ENCODE results near the gene TF.

TF gene

DNA sequence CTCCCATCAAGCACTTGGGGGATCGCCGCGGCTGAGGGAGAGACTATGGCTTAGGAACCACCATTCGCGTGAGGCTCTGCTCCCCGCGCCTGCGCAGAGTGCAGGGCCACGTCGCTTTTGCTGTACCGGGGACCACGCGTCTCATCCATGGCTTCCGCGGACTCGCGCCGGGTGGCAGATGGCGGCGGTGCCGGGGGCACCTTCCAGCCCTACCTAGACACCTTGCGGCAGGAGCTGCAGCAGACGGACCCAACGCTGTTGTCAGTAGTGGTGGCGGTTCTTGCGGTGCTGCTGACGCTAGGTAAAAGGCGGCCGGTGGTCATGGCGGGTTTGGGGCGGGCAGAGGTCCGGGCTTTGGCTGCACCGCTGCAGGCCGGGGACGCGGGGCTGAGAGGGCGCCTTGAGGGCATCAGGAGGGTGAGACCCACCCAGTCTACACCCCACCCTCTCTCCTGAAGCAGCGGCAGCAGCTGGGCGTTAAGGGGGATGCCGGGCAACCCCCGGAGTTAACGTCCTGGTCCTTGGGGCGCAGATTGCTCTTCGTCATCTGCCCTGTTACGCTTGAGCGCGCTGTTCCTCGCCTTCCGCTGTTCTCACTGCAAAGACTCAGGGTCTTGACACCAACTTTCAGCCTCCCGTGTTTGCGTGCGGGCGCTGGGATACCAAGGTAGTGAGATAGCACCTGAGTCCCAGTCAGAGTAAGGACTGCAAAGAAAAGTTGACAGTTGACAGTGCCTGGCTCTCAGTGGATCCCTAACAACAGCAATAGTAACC is 59.7 kb downstream of the TF start, which contains the start of gene SRPRB:
SRPRB (plus strand) TSS at position 114 of the 774 bp plus-strand sequence; CDS start at position 148, 34 bp downstream.
- peak; percentile 89 to 95 (median 94) for DNase-seq (ENCODE audit: low read depth in 3 of 3)

DNA sequence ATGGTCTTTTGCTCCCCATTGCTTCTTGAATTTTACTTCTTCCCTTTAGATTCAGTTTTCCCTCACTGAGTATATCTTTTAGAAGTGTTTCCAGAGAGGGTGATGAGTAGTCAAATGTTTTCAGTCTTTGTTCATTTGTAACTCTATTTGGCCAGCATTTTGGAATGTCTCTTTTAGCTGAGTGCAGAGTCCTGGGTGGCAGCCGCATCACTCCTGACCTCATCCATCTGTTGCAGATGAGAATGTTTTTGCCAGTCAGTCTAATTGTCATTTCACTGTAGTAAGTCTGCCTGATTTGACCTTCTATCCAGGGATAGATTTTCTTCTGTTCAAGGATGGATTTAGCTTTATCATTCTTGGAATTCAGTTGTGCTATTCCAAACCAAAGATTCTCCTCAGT is 66.7 kb downstream of the TF start:
- DNase-seq (ENCODE audit: low read depth in 3 of 3): no peak

DNA sequence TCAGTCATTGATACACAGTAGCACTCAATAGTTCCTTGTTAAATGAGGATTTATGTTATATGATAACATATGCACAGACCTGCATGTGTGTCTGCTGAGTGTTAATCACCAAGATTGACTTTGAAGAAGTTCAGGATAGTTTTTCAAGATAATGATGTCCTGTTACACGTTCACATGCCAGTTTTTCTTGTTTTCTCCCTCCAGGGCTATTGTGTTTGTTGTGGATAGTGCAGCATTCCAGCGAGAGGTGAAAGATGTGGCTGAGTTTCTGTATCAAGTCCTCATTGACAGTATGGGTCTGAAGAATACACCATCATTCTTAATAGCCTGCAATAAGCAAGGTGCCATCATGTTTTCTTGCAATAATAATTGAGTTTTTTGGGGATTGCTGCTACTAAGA is 69.2 kb downstream of the TF start:
- DNase-seq (ENCODE audit: low read depth in 3 of 3): no peak

DNA sequence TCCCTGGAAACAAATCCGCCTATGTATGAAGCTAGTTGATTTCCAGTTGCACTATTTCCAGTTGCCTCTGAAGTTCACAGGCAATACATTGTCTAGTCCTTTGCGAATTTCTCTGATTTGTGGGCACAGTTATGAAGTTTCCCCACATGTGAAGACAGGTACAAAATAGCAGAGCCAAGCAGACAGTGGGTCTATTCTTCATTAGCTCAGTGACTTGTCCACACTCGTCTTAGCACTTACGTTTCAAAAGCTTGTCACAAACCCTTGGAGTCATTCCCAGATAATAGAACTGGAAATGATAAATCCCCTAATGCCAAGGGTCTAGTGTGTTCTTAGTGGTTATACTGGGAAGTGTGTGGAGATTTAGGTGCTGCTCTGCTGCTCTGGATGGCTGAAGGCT is 73.9 kb downstream of the TF start:
- DNase-seq (ENCODE audit: low read depth in 3 of 3): no peak

DNA sequence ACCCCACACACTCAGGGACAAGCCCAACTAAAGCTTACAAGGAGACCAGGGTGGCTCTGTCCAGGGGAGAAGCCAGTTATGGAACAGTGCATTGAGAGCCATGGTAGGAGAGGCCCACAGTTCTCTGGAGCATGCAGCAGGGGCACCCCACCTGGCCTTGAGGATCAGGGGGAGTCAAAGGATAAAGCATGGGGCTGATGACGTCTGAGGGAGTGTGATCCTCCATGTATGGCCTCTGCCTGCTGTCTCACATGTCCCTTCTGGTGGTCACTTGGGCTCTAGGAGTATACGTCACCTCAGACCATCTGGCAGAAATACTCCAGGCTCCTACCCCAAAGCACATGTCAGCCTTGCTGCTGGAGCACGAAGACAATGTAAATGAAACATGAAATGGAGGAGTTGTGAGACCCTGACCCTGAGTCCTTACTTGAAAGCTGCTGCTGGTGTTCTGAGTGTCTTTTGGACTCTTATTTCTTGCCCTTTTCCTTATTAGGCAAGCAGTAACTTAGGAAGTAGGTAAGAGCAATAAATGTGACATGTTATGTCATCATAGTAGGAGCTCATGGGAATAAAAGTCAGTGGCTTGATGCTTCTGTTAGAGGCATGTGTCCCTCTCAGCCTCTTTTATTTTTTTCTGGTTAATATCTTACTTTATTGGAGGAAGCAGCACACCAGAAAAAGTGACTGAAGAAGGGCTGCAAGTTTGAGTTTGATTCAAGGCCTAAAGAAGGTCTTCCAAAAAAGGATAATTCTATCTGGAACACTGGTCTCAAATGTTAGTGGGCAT is 74.9 kb downstream of the TF start:
- no peak for DNase-seq (ENCODE audit: low read depth in 3 of 3)

DNA sequence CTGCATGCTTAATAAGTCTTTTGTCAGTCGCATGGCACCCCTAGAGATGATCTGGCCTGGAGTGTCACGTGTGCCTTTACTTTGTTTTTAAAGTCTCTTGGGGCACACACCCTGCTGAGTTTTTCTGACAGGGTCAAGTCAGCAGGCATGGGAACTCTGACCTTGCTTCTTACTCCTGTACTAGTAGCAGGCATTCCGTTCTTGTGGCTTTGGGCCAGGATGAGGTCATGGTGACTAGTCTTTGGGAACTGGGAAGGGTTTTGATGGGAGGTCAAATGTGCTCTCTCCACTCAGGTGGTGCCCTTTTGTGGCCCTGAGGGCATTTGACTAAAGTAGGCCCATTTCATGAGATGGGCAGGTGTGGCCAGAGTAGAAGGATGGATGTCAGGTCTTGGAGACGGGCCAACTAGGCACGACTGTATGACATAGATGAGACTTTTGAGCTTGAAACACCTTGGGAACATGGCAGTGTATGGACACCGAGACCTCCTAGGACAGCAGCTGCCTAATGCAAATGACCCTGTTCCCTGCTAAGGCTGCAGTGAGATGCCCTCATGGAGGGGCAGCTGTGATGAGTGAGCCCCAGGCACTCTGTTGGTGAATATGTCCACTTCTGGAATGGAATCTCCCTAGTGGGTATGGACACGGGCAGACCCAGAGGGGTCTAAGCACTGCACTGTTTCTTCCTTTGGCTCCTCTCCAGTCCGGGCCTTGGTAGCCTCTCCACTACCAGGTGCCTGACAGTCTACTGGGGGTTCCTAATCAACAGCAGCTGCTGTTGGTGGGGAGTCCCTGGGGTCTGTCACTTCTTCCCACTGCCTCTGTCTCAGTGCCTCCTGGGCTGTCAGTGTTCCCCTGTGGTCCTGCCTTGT is 75.8 kb downstream of the TF start:
- no peak for DNase-seq (ENCODE audit: low read depth in 3 of 3)

DNA sequence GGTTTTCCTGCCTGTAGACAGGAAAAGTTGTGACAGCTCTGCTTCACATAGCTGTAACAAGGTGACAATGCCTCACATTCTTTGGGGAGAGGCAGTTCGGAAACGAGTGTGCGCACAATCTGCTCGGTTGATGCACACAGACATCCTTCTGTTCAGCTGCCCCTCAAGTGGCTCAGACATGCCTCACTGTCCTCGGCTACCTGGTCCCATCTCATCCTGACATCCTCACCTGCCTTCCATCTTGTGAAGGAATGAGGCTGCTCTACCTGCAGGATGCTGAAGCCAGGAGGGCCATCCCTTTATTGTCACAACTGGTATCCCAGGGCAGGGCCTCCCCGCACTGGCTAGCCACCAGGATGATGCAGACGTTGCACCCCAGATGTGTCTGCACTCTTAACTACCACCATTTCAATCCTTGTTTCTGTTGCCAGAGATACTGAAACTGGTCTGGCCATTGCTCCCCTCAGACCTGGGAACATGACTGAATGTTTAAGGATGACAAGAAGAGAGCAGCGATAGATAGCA is 78.8 kb downstream of the TF start:
- DNase-seq (ENCODE audit: low read depth in 3 of 3): no peak

DNA sequence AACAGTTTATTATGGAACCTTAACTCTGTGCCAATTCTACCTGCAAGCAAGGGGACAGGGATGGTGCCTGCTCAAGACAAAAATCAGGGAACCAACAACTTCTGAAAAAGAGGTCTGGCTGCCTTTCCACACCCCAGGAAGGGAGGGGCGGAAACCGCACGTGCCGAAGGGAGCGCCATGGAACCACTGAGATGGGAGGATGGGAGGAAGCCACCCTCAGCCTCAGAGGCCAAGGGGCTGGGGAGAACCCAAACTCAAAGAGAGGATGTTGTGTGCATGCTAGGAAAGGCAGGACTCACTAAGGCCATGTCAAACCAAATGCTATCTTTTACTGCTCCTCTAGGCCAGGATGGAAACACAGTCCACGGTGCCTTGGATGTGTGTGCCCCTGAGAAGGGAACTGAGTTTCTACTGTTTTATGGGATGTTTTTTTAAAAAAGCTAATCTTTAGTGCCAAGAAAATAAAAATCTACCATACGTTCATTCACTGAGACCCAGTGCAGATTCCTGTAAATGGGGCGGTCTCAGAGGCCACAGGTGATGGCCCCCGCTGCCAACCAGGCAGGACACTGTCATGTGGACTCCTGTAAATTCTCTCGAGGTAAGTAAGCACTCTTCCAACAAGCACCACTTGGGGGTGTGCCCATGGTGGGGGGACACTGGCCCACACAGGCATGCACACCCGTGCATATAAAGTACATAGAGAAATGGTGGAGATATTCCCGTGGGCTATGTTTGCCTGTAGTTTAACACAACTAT is 80.0 kb downstream of the TF start:
- DNase-seq (ENCODE audit: low read depth in 3 of 3): no peak

DNA sequence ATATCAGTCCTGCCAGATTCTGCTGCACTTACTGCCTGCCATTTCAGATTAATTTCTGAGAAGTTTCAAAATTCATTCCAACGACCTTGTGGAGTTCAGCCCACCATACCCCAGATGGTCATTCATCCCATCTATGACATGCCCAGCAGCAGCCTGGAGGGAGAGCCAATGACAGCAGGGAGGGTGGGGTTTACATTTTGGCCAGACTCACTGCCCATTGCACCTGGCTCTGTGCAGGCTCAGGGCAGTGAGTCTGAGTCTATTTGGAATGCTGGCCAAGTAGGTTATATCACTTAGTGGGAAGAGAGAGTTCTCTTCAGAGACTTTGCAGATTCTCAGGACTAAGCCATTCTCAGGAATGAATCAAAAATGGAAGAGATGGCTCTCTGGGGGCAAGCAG is 80.9 kb downstream of the TF start:
- DNase-seq (ENCODE audit: low read depth in 3 of 3): no peak

DNA sequence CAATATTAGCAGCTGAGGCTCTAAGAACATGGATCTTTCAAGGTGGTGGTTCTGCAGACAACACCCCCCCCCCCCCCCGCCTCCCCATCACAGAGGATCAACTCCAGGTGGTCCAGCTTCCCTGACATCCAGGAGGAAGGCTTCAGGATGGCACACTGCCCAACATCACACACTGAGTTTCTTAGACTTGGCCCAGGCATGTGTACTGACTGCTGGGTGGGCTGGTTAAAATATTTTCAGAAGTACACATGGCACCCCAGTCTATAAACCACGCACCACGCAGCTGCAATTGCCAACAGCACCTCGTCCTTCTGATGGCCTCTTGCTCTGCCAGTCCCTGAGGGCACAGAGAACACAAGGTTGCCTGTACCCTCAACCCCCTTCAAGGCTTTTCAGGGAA is 81.5 kb downstream of the TF start:
- DNase-seq (ENCODE audit: low read depth in 3 of 3): no peak

DNA sequence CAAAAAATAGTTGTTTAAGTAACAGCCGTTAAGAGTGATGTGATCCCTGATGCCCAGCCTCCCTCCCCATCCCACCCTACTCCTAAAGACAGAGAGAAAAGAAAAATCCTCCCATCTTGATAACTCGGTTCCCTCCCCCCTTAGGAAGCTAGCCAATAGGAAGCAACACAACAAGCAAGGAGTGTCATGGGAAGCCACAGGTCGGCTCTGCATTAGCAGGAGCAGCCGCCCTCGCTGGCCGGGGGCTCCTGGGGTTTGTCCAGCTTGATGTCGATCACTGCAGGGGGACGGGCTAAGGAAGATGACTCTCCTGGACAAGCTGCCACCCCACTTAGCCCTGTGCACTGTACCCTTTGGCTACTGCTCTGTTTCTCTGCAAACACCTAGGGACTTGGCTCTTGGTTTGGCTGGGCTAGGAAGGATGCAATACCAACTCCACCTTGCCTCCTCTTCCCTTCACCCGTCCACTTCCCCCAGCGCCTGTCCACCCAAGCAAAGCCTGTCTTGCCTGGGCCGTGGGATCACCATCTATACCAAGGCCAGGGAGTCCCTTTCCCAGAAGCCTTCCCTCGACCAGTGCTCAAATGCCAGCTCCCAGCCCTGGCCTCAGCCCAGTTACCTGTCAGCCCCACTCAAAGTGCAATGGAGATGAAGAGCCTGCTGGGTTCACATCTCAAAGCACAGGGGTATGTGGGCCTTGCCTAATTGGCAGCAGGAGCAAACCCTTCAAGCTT is 82.5 kb downstream of the TF start:
- no peak for DNase-seq (ENCODE audit: low read depth in 3 of 3)

DNA sequence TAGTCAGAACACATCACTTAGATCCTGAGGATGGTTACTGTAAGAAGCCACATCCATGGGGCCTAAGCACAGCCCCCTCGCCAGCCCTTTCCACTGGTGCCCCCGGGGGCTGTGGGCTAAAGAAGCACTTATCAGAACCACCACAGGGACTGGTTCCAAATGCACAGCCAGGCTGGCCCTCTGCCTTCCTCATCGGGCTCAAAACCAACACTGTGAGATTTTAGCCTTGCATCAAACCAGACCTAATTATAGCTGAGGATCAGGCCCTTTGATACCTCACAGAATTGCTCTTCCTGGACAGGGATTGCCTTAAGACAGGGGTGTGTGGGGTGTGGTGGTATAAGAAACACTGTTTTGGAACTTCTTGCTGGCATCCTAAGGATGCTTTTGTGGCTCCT is 83.1 kb downstream of the TF start:
- no peak for DNase-seq (ENCODE audit: low read depth in 3 of 3)

DNA sequence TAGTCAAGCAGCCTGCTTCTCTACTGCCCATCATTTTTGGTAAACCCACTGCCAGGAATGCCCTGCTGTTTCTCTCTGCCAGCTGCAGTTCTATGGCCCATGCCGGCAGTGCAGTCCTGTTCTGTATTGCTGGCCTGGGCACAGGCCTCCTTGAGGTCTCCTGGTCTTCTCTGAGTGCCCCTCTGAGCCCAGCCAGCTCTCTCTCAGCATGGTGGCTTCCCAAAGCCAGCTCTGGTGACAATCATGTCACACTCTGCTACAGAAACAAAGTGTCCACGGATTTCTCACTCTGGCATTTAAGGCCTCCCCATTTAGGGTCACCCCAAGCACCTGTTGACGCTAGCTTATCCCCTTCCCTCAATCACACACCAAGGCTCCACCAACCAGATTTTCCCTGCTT is 83.9 kb downstream of the TF start:
- DNase-seq (ENCODE audit: low read depth in 3 of 3): no peak

DNA sequence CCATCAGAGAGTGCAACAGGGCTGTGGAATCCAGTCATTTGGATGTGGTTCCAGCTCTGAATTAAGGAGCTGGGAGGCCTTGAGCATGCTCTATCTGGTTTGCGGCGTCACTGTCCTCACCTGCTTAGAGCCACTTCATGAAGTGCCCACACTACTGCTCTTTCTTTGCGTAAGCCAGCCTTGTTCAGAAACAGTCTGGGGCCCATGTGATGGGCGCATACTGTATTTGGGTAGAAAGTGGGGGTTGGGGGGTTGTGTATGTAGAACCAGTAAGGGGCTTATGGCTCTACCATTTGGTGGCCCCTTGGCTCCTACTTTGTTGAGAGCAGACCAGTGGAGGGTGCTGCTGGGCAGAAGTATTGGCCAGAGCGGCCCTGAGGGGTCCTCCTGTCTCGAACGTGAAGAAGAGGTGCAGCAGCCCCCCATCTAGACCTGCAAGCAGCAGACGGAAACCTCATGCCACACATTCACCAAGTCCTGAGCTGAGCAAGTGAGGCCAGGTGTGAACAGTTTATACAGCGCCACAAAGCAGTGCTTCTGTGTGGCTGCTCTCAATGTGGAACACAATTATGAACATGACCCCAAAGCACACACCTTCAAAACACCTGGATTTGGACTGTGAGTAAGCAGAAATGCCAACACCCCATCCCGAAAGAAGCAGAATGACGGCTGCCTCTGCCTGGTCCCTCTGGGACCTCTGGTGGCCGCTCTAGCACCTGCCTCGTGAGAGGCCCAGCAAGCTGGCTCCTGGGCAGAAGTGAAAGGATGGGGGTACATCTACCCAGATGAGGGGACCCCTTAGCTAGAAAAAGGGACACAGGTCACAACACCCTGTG is 86.0 kb downstream of the TF start:
- DNase-seq (ENCODE audit: low read depth in 3 of 3): no peak

DNA sequence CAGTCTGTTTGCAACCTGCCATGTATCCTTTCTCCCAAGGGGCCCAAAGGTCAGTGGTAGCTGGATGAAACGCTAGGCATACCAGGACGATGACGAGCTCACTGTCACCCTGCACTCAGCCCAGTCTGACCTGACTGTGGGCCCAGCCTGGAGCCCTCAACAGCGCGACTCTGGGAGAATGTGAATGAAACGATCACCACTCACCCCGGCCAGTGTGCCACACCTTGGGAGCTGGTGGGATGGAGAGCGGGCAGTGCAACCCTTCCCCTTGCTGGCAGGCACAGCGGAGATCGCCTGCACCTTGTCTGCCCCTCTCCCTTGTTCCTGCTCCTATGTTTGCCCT is 86.6 kb downstream of the TF start:
- DNase-seq (ENCODE audit: low read depth in 3 of 3): no peak

DNA sequence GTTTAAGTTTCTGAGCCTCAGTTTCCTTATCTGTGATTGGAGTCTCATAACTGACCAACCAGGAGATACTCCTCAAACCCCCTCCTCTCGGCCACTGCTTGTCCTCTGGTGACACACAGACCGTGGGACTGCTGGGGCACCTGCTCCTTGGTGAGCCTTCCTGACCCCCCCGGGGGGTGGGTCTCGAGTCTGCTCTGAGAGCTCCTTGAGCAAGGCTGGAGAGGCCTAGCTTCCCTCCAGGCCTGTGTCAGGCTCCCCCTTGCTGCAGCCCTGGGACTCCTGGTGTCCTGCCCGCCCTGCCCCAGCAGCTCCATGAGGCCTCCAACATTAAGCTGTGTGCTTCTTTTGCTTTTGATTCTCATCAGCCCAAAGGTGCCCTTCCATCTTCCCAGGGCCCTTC is 87.1 kb downstream of the TF start:
- no peak for DNase-seq (ENCODE audit: low read depth in 3 of 3)

DNA sequence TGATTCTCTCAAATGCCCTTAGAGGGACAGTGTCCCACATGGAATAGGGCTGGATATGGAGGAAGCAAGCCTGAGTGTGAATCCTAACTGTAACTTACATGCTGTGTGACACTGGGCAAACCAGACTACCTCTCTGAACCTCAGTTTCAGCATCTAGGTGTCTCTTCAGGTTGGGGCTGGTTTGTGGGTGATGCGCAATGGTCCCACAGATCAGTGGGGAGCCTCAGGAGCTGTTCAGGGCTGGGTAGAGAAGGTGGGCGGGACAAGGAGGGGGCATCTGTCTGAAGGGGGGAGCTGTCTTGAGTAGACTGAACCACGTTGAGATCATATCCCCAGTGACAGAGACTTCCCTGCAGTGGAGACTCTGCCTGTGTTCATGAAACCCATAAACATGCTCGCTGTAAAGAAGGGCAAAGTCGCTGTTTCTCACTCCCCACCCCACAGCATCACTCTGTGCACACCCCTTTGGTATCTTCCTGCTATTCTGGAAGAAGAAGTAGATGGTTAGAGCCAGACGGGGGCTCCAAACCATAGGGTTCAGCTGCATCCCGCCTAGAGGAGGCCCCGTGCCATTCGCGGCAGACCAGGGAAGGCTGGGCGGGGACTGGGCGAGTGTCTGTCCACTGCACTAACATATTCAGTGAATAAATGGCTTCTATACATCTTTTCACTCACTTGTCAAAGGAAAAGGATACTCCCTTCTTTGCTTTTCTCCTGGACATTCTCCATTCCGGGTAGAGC is 87.9 kb downstream of the TF start:
- no peak for DNase-seq (ENCODE audit: low read depth in 3 of 3)

DNA sequence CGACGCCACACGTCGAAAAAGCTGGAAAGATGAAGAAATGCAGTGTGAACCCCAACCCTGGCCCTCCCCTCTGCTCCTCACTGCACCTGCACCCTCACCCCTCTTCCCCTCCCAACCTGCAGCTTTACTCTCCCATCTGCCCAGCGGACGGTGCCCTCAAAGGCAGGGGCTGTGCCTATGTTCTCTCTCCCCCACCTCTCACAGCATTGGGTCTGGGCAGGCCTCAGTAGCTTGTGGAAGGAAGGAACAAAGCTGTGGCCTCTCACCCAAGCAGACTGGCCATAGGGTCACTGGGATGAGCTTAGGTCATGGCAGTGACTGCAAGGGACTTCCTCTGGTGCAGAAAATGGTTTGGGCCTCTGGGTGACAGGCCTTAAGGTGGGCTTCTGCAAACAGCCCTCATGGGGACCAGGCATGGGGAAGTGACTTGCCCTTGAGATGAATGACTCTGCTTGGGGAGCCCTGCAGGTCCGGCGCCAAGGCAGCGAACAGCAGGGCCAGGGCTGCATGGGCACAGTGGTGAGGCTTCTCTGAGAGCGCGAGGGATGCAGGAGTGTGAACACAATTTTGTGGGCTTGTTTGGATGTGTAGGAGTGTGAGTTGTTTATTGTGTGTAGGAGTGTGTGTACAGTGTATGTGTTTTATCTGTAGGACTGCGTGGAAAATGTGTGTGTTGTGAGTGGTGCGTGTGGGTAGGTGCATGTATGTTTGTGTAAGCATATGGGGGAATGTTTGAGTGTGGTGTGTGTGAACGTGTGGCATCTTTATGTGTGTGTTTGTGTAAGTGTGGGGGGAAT is 88.6 kb downstream of the TF start:
- DNase-seq (ENCODE audit: low read depth in 3 of 3): no peak
